Nephron progenitor cell (in vitro differentiated cells): ENCODE measurements around the gene DVL2.
A peak's percentile ranks its signal among the peaks of the same experiment; 100 is the strongest.
"Not testable (repeated sequence)": the region's sequence is repeated elsewhere in the genome, so short reads cannot be mapped to it uniquely, and the experiment has no call there.

Experiments
- DNase-seq: peaks from one replicate; pipeline ENCODE4 v3.0.0; 2021
- H3K27ac Mint-ChIP-seq: 2 replicates; pipeline ENCODE4 v1.8.0; 2021; ENCODE audit warnings: mild to moderate bottlenecking, moderate library complexity, mixed read lengths
- H3K27me3 Mint-ChIP-seq: 2 replicates; pipeline ENCODE4 v1.8.0; 2021; ENCODE audit warnings: mild to moderate bottlenecking, low read depth, mixed read lengths; ENCODE audit not compliant: poor library complexity
- H3K36me3 Mint-ChIP-seq: 2 replicates; pipeline ENCODE4 v1.8.0; 2021; ENCODE audit warnings: low read depth, mixed read lengths
- H3K4me1 Mint-ChIP-seq: 2 replicates; pipeline ENCODE4 v1.8.0; 2021; ENCODE audit warnings: mixed read lengths
- H3K4me3 Mint-ChIP-seq: 2 replicates; pipeline ENCODE4 v1.8.0; 2021; ENCODE audit warnings: mild to moderate bottlenecking, moderate library complexity, mixed read lengths
- H3K9me3 Mint-ChIP-seq: 2 replicates; pipeline ENCODE4 v1.8.0; 2021; ENCODE audit warnings: mild to moderate bottlenecking, moderate library complexity, mixed read lengths
- CTCF ChIP-seq: fragments of 200-600 bp; sonication (generic); IDR thresholded peaks from 2 replicates; pipeline ENCODE4 v1.5.0; 2021; ENCODE audit warnings: antibody characterized with exemption

Gene DVL2

GRCh38 chr17:7248796-7249195, 14.5 kb upstream of the DVL2 start:
- Mint-ChIP-seq H3K4me3 (peak overlapping the region; percentile 98), H3K4me1 (peaks cover 44% of the 10 kb centered on the region), H3K9me3 (no peaks in the 10 kb centered on the region), H3K36me3 (peaks cover 33% of the 10 kb centered on the region), H3K27me3 (no peaks in the 10 kb centered on the region), H3K27ac (peak overlapping the region; percentile 90)
- DNase-seq = no peak
- TF ChIP-seq CTCF = no peak

- no peak overlapping the region for H3K4me3 Mint-ChIP-seq
- no peak overlapping the region for H3K27ac Mint-ChIP-seq
- H3K36me3 Mint-ChIP-seq = peaks cover 24% of the 10 kb centered on the region
- no peak for DNase-seq
- no peaks in the 10 kb centered on the region for H3K27me3 Mint-ChIP-seq
- H3K9me3 Mint-ChIP-seq = no peaks in the 10 kb centered on the region
- TF ChIP-seq CTCF = no peak
- peaks cover 40% of the 10 kb centered on the region for H3K4me1 Mint-ChIP-seq
These were observed 12.5 kb upstream of the DVL2 start for GRCh38 chr17:7246779-7247178.

GRCh38 chr17:7243838-7244237, 9.5 kb upstream of the DVL2 start:
- Mint-ChIP-seq H3K4me3 (peak overlapping the region; percentile 98), H3K27ac (peak overlapping the region; percentile 98), H3K36me3 (peaks cover 40% of the 10 kb centered on the region), H3K4me1 (peaks cover 39% of the 10 kb centered on the region)
- H3K27me3 Mint-ChIP-seq, DNase-seq, H3K9me3 Mint-ChIP-seq: not testable (repeated sequence)

GRCh38 chr17:7243453-7243729, 9.1 kb upstream of the DVL2 start:
- Mint-ChIP-seq H3K4me1 (peaks cover 35% of the 10 kb centered on the region), H3K36me3 (peaks cover 40% of the 10 kb centered on the region), H3K9me3 (no peaks in the 10 kb centered on the region), H3K27ac (peak overlapping the region; percentile 98), H3K4me3 (peak overlapping the region; percentile 98), H3K27me3 (no peaks in the 10 kb centered on the region)
- no peak for DNase-seq
- TF ChIP-seq CTCF = no peak

- Mint-ChIP-seq H3K36me3 (peaks cover 40% of the 10 kb centered on the region), H3K9me3 (no peaks in the 10 kb centered on the region), H3K27ac (peak overlapping the region; percentile 100), H3K4me1 (peaks cover 34% of the 10 kb centered on the region), H3K27me3 (no peaks in the 10 kb centered on the region), H3K4me3 (peak overlapping the region; percentile 98)
- no peak for TF ChIP-seq CTCF
- DNase-seq = peak; percentile 94
These were observed 8.6 kb upstream of the DVL2 start for GRCh38 chr17:7242717-7243452.

GRCh38 chr17:7241783-7242716, 7.7 kb upstream of the DVL2 start, which contains the start of gene GABARAP:
Gene GABARAP, minus strand, starts transcription at chr17:7242449. Its CDS starts 119 bp downstream, at chr17:7242330.
- Mint-ChIP-seq H3K27me3 (no peaks in the 10 kb centered on the region), H3K4me3 (peak within 1 kb of the TSS; percentile 98)

More at GRCh38 chr17:7241783-7242716, 7.7 kb upstream of the DVL2 start, which contains the start of gene GABARAP:
- Mint-ChIP-seq H3K4me1 (peaks cover 39% of the 10 kb centered on the region), H3K9me3 (no peaks in the 10 kb centered on the region), H3K27ac (peak within 1 kb of the TSS; percentile 100), H3K36me3 (peaks cover 41% of the 10 kb centered on the region)
- peak; percentile 96 for DNase-seq
- no peak for TF ChIP-seq CTCF
